Activated T-cell treated with anti-CD3 and anti-CD28 coated beads, Interleukin-2, amount 50 U/mL, for 72 hours (primary cell): ENCODE results near the gene SFMBT1. TPM values are rescaled to one million over a fixed set of nuclear protein-coding genes. Genes with fewer than 3 reads are reported as not detected.

Experiments used
- ATAC-seq, 2 donors: fragments of 150-1000 bp; cut with Tn5 transposase; replicated peaks in 1 of 2; 2 replicates each; pipeline ENCODE4 v1.10.0; 2021; ENCODE audit warnings: moderate library complexity in 2 of 2, mild to moderate bottlenecking in 1 of 2
- DNase-seq, 2 donors: peaks; one replicate each; pipeline ENCODE4 v3.0.0; 2021 to 2022; ENCODE audit warnings: mixed read lengths in 1 of 2
- H3K27ac Mint-ChIP-seq: one replicate; pipeline ENCODE4 v1.8.0; 2022; ENCODE audit warnings: mild to moderate bottlenecking, moderate library complexity, mixed read lengths
- H3K27me3 Mint-ChIP-seq: one replicate; pipeline ENCODE4 v1.8.0; 2022; ENCODE audit warnings: low read depth, mixed read lengths
- H3K36me3 Mint-ChIP-seq, 2 donors: one replicate each; pipeline ENCODE4 v1.8.0; 2022; ENCODE audit warnings: mixed read lengths in 2 of 2, mild to moderate bottlenecking in 1 of 2; ENCODE audit not compliant: insufficient read depth in 2 of 2
- H3K4me1 Mint-ChIP-seq: one replicate; pipeline ENCODE4 v1.8.0; 2022; ENCODE audit warnings: low read depth, mixed read lengths
- H3K4me3 Mint-ChIP-seq, 2 donors: one replicate each; pipeline ENCODE4 v1.8.0; 2022; ENCODE audit warnings: mild to moderate bottlenecking in 2 of 2, mixed read lengths in 2 of 2, moderate library complexity in 2 of 2
- H3K9me3 Mint-ChIP-seq, 2 donors: one replicate each; pipeline ENCODE4 v1.8.0; 2022; ENCODE audit warnings: mixed read lengths in 2 of 2
- total RNA-seq, 2 donors: library from RNA; stranded (reverse); gene quantifications; one replicate each; pipeline ENCODE4 v1.2.3, GENCODE V29; 2022

Gene SFMBT1
- total RNA-seq, 2 donors from 2014 or later, result 24.9 to 26.3 TPM

GRCh38 chr3:52890735-52891134, 155.1 kb downstream of the SFMBT1 start:
- peaks cover 60% of the 10 kb centered on the region for H3K4me1 Mint-ChIP-seq
- no peak overlapping the region for H3K27ac Mint-ChIP-seq
- peak; percentile 49 to 69 for DNase-seq
- peak; percentile 40 to 53 for ATAC-seq
- peaks cover 3 to 5% of the 10 kb centered on the region in 2 donors for H3K36me3 Mint-ChIP-seq
- H3K27me3 Mint-ChIP-seq, result no peaks in the 10 kb centered on the region
- H3K9me3 Mint-ChIP-seq, result no peaks in the 10 kb centered on the region
- H3K4me3 Mint-ChIP-seq, result peak overlapping the region; percentile 62 to 95

DNA sequence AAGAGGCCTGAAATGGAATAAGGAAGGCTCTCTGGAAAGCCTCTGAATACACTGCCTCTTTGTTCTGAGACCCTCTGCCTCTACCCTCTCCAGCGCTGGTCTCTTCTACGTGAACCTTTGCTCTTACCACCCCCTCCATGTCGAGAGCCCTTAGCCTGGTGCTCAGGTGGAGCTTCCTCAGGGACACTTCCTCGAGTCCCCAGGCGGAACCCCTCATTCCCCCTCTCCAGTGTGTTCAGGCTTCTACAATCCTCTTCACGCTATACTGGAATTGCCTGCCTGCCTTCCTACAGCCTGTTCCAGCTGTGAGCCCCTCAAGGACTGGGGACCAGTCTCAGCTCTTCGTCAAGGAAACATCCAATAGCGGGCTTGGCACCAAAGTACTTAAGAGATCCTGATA, 156.0 kb downstream of the SFMBT1 start:
- no peaks in the 10 kb centered on the region for H3K27me3 Mint-ChIP-seq
- no peak for ATAC-seq
- DNase-seq, result no peak
- no peaks in the 10 kb centered on the region for H3K9me3 Mint-ChIP-seq
- peaks cover 52% of the 10 kb centered on the region for H3K4me1 Mint-ChIP-seq
- peaks cover 7 to 11% of the 10 kb centered on the region in 2 donors for H3K36me3 Mint-ChIP-seq
- H3K4me3 Mint-ChIP-seq, result no peak overlapping the region
- H3K27ac Mint-ChIP-seq, result no peak overlapping the region

DNA sequence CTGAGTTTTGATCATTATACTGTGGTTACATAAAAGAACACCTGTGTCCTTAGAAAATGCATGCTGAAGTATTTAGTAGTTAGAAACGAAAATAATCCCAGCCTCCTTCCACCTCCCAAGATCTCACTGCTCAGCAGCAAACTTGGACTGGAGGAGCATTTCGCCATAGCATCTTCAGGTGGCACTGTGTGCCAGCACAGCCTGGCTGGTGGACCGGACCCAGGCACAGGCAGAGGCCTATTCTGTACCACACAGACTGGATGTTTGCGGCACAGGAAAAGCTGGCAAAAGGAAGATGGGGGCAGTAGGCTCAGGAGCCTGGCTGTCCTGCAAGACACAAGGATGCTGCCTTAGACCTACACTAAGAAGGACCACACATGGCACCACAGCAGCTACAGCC, 158.7 kb downstream of the SFMBT1 start:
- peaks cover 7 to 13% of the 10 kb centered on the region in 2 donors for H3K36me3 Mint-ChIP-seq
- H3K4me1 Mint-ChIP-seq, result peaks cover 36% of the 10 kb centered on the region
- no peaks in the 10 kb centered on the region for H3K27me3 Mint-ChIP-seq
- no peak for ATAC-seq
- no peak overlapping the region for H3K27ac Mint-ChIP-seq
- no peaks in the 10 kb centered on the region for H3K9me3 Mint-ChIP-seq
- DNase-seq, result no peak
- H3K4me3 Mint-ChIP-seq, result no peak overlapping the region

GRCh38 chr3:52886049-52886730, 159.7 kb downstream of the SFMBT1 start:
- Mint-ChIP-seq H3K4me1 (peaks cover 32% of the 10 kb centered on the region), H3K27ac (no peak overlapping the region), H3K36me3 (peaks cover 7 to 13% of the 10 kb centered on the region in 2 donors), H3K9me3 (no peaks in the 10 kb centered on the region), H3K4me3 (no peak overlapping the region), H3K27me3 (no peaks in the 10 kb centered on the region)
- no peak for ATAC-seq
- no peak for DNase-seq

- Mint-ChIP-seq H3K9me3 (no peaks in the 10 kb centered on the region), H3K4me1 (peaks cover 42% of the 10 kb centered on the region), H3K27me3 (no peaks in the 10 kb centered on the region), H3K27ac (no peak overlapping the region), H3K36me3 (peaks cover 7 to 20% of the 10 kb centered on the region in 2 donors), H3K4me3 (no peak overlapping the region)
- ATAC-seq, result no peak
- DNase-seq, result no peak
These were observed 163.5 kb downstream of the SFMBT1 start for GRCh38 chr3:52882377-52882776.

DNA sequence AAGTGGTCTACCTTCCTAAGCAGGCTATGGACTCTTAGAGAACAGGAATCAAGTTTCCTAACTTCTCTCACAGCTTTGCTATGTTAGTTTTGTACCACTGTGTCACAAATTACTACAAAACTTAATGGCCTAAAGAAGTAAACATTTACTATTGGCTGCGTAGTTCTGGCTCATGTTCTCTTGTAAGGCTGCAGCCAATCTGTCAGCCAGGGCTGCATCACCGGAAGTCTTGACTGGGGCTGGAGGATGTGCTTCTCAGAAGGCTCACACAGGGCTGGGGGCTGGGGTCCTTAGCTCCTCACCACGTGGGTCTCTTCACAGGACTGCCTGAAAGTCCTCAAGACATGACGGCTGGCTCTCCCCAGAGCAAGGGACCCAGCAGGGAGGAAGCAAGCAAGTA, 164.0 kb downstream of the SFMBT1 start:
- DNase-seq (no peak), ATAC-seq (no peak)
- Mint-ChIP-seq H3K4me1 (peaks cover 42% of the 10 kb centered on the region), H3K27ac (no peak overlapping the region), H3K36me3 (peaks cover 7 to 20% of the 10 kb centered on the region in 2 donors), H3K9me3 (no peaks in the 10 kb centered on the region), H3K27me3 (no peaks in the 10 kb centered on the region), H3K4me3 (no peak overlapping the region)

DNA sequence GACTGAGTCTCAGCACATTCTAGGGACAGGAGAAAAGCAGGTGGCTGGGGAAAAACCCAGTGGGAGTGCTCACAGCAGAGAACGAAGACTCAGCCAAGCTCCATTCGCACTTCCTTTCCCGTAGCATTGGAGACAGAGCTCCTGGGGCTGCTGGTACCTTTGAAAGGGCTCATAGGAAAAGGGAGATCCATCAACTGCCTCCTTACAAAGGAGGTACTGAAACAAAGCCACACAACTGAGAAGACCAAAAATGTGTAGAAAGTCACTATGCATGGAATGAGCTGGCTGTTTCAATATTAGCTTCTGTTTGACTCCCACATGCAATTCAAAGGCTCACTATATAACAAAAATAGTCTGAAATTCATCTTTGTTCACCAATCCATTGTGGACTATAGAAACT, 165.4 kb downstream of the SFMBT1 start:
- Mint-ChIP-seq H3K36me3 (peaks cover 4 to 15% of the 10 kb centered on the region in 2 donors), H3K4me3 (peak overlapping the region; percentile 12 to 25), H3K27ac (no peak overlapping the region), H3K27me3 (no peaks in the 10 kb centered on the region), H3K9me3 (no peaks in the 10 kb centered on the region), H3K4me1 (peaks cover 53% of the 10 kb centered on the region)
- no peak for DNase-seq
- ATAC-seq, result peak; percentile 69 to 85

DNA sequence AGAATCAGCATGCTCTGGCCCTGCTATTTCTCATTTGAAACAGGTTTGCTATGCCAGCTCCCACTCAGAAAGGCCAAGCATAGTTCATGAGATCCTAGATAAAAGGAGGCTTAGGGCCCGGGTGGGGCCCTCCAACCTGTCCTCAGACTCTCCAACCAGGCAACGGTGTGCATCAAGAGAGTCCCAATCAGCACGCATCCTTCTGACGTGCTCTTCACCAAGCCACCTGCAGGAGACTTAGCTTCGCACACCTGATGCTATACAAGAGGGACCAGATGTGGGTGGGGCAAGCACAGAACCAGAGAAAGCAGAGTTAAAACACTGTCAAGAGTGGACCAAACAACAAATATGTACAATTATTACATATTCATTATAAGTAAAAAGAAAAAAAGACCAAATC, 165.8 kb downstream of the SFMBT1 start:
- Mint-ChIP-seq H3K27me3 (no peaks in the 10 kb centered on the region), H3K9me3 (no peaks in the 10 kb centered on the region), H3K36me3 (peaks cover 1 to 10% of the 10 kb centered on the region in 2 donors), H3K27ac (no peak overlapping the region), H3K4me1 (peaks cover 57% of the 10 kb centered on the region), H3K4me3 (peak overlapping the region in 1 of 2 donors; percentile 25)
- DNase-seq (no peak), ATAC-seq (peak; percentile 16 to 18)

DNA sequence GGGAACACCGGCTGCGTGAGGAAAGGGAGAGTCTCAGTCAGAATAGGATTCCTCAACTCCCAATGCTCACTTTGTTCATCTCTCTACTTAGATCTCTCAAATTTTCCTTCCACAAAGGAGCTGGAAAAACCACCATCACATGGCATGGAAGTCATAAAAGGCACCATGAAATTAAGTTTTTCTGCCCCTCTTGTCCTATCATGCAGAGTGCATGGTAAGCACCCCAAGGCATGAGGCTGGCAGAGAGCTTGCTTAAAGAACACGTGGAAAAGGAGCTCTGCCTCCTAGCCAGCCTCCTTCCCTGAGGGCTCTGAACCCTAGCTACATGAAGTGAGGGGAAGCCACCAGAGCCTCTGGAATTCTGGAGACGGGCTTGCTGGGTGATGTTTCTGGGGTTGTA, 166.3 kb downstream of the SFMBT1 start:
- Mint-ChIP-seq H3K9me3 (no peaks in the 10 kb centered on the region), H3K4me3 (no peak overlapping the region), H3K36me3 (peaks cover 0 to 8% of the 10 kb centered on the region in 2 donors), H3K27me3 (no peaks in the 10 kb centered on the region), H3K4me1 (peaks cover 61% of the 10 kb centered on the region), H3K27ac (no peak overlapping the region)
- ATAC-seq (no peak), DNase-seq (no peak)

GRCh38 chr3:52879090-52879489, 166.8 kb downstream of the SFMBT1 start:
- DNase-seq (no peak), ATAC-seq (no peak)
- Mint-ChIP-seq H3K27ac (no peak overlapping the region), H3K4me3 (no peak overlapping the region), H3K36me3 (peaks cover 0 to 8% of the 10 kb centered on the region in 2 donors), H3K27me3 (no peaks in the 10 kb centered on the region), H3K4me1 (peaks cover 62% of the 10 kb centered on the region), H3K9me3 (no peaks in the 10 kb centered on the region)

- ATAC-seq (no peak), DNase-seq (no peak)
- Mint-ChIP-seq H3K27ac (no peak overlapping the region), H3K36me3 (peaks cover 0 to 8% of the 10 kb centered on the region in 2 donors), H3K4me1 (peaks cover 62% of the 10 kb centered on the region), H3K4me3 (no peak overlapping the region), H3K9me3 (no peaks in the 10 kb centered on the region), H3K27me3 (no peaks in the 10 kb centered on the region)
These were observed 168.8 kb downstream of the SFMBT1 start for GRCh38 chr3:52877085-52877484.

- Mint-ChIP-seq H3K9me3 (no peaks in the 10 kb centered on the region), H3K27ac (peak overlapping the region; percentile 54), H3K27me3 (no peaks in the 10 kb centered on the region), H3K4me1 (peaks cover 60% of the 10 kb centered on the region), H3K36me3 (peaks cover 0 to 8% of the 10 kb centered on the region in 2 donors), H3K4me3 (peak overlapping the region; percentile 39 to 56)
- ATAC-seq, result no peak
- DNase-seq, result no peak
These were observed 170.8 kb downstream of the SFMBT1 start for GRCh38 chr3:52874864-52875587.

- Mint-ChIP-seq H3K27me3 (no peaks in the 10 kb centered on the region), H3K4me3 (peak overlapping the region; percentile 40 to 56), H3K9me3 (no peaks in the 10 kb centered on the region), H3K36me3 (peaks cover 0 to 6% of the 10 kb centered on the region in 2 donors), H3K4me1 (peaks cover 52% of the 10 kb centered on the region), H3K27ac (no peak overlapping the region)
- DNase-seq (no peak), ATAC-seq (peak in 1 of 2 donors; percentile 41)
These were observed 171.6 kb downstream of the SFMBT1 start for GRCh38 chr3:52874160-52874701.
